Smooth muscle cell (in vitro differentiated cells): ENCODE data around the gene PBX1. TPM values are rescaled to one million over a fixed set of nuclear protein-coding genes. Genes with fewer than 3 reads are reported as not detected.

Experiments used
- DNase-seq: peaks from one replicate; lab custom pipeline; 2025; ENCODE audit not compliant: unreplicated experiment; lab: John Stamatoyannopoulos, UW
- H2AFZ ChIP-seq: fragments of 200-600 bp; sonication (generic); 2 replicates; pipeline ENCODE4 v1.6.0; 2016; ENCODE audit warnings: antibody characterized with exemption, low read depth, mild to moderate bottlenecking
- H3F3A ChIP-seq: fragments of 200-600 bp; sonication (generic); 2 replicates; pipeline ENCODE4 v1.6.0; 2017; ENCODE audit warnings: antibody characterized with exemption, low read depth
- H3K27ac ChIP-seq: fragments of 200-600 bp; sonication (generic); 2 replicates; pipeline ENCODE4 v1.5.1; 2016; ENCODE audit warnings: low read depth, mild to moderate bottlenecking
- H3K27me3 ChIP-seq: fragments of 200-600 bp; sonication (generic); 2 replicates; pipeline ENCODE4 v1.6.1; 2016; ENCODE audit warnings: low read depth, mild to moderate bottlenecking
- H3K36me3 ChIP-seq: fragments of 200-600 bp; sonication (generic); 2 replicates; pipeline ENCODE4 v1.5.1; 2016; ENCODE audit warnings: low read depth
- H3K4me1 ChIP-seq: fragments of 200-600 bp; sonication (generic); 2 replicates; pipeline ENCODE4 v1.5.1; 2016; ENCODE audit warnings: low read depth
- H3K4me2 ChIP-seq: fragments of 200-600 bp; sonication (generic); 2 replicates; pipeline ENCODE4 v1.6.0; 2016; ENCODE audit warnings: mild to moderate bottlenecking
- H3K4me3 ChIP-seq: fragments of 200-600 bp; sonication (generic); 2 replicates; pipeline ENCODE4 v1.5.1; 2016; ENCODE audit warnings: mild to moderate bottlenecking
- H3K79me2 ChIP-seq: fragments of 200-600 bp; sonication (generic); 2 replicates; pipeline ENCODE4 v1.6.0; 2016; ENCODE audit warnings: low read depth, mild to moderate bottlenecking
- H3K9ac ChIP-seq: fragments of 200-600 bp; sonication (generic); 2 replicates; pipeline ENCODE4 v1.6.0; 2016; ENCODE audit warnings: low read depth
- H3K9me3 ChIP-seq: fragments of 200-600 bp; sonication (generic); replicated peaks from 2 replicates; pipeline ENCODE4 v1.5.1; 2016; ENCODE audit warnings: low read depth
- H4K20me1 ChIP-seq: fragments of 200-600 bp; sonication (generic); 2 replicates; pipeline ENCODE4 v1.6.0; 2016; ENCODE audit warnings: low read depth
- WGBS: methylation state at CpG from one replicate; pipeline ENCODE4 v1.1.7; 2016; ENCODE audit warnings: low lambda C conversion rate; 5-methylcytosine and 5-hydroxymethylcytosine counted together
- polyA plus RNA-seq: library from polyadenylated mRNA; unstranded; fragments of >200 nt; fragmentation: Nextera tagmentation; extraction: Ambion mirVana; gene quantifications from 2 replicates; pipeline ENCODE4 v1.2.1, GENCODE V29; 2016
- total RNA-seq: library from RNA; depleted of rRNA; stranded (reverse); fragments of >200 nt; gene quantifications from 2 replicates; pipeline ENCODE4 v1.2.3, GENCODE V29; 2014
- TF ChIP-seq, protein P1 (sequence below): fragments of 200-600 bp; sonication (generic); IDR thresholded peaks from 2 replicates; pipeline ENCODE4 v1.5.1; 2017; ENCODE audit warnings: borderline replicate concordance, mild to moderate bottlenecking, antibody characterized with exemption; ENCODE audit not compliant: insufficient read depth, poor library complexity, severe bottlenecking

The PBX1 gene
- total and polyA plus RNA-seq, 2 experiments from 2014 or later: 8.1 to 70.8 TPM

DNA sequence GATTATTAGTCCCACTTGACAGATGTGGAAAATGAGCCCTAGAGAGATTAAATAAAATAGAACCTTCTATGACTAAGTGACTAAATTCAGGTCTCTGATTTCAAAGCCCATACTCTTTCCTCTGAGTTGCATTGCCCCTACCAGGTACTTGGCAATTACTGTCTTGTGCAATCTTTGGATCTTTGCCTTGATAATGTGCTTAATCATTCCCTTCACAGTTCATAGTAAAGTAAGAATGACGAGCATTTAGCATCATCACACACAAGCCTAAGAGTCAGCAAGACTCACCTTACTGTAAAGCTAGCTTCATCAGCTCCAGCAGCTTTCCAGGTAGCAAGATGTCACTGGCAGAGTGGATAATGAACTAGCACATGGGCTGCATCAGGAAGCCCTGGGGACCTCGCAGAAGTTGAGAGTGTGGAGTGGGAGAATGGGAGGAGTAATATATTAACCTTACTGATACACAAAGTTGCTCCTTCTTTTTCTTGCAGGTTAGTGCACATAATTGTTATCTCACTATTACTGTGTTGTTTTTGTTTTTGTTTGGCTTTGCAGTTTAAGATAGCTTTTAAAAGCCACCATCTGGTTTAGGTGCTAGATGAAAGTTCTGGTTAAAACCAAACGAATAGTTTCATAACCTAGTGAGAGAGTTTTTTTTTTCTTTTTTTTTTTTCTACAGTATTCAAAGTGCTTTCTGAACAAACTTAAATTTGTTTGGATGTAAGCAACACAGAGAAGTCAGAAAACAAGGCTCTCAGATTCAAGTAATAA is 71.8 kb downstream of the PBX1 start:
- H3K27ac ChIP-seq: no peak overlapping the region
- DNase-seq: no peak
- H3K36me3 ChIP-seq: no peaks in the 10 kb centered on the region
- peaks cover 17% of the 10 kb centered on the region for H3K4me1 ChIP-seq
- no peaks in the 10 kb centered on the region for H4K20me1 ChIP-seq
- H3F3A ChIP-seq: no peaks in the 10 kb centered on the region
- peaks cover 70% of the 10 kb centered on the region for H3K79me2 ChIP-seq
- no peak overlapping the region for H2AFZ ChIP-seq
- WGBS: 67% methylated on average over 3 of the region's 3 CpGs
- TF ChIP-seq, protein P1, sequence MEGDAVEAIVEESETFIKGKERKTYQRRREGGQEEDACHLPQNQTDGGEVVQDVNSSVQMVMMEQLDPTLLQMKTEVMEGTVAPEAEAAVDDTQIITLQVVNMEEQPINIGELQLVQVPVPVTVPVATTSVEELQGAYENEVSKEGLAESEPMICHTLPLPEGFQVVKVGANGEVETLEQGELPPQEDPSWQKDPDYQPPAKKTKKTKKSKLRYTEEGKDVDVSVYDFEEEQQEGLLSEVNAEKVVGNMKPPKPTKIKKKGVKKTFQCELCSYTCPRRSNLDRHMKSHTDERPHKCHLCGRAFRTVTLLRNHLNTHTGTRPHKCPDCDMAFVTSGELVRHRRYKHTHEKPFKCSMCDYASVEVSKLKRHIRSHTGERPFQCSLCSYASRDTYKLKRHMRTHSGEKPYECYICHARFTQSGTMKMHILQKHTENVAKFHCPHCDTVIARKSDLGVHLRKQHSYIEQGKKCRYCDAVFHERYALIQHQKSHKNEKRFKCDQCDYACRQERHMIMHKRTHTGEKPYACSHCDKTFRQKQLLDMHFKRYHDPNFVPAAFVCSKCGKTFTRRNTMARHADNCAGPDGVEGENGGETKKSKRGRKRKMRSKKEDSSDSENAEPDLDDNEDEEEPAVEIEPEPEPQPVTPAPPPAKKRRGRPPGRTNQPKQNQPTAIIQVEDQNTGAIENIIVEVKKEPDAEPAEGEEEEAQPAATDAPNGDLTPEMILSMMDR: no peak
- no peaks in the 10 kb centered on the region for H3K27me3 ChIP-seq
- no peak overlapping the region for H3K9ac ChIP-seq
- H3K4me2 ChIP-seq: no peak overlapping the region
- H3K9me3 ChIP-seq: no peaks in the 10 kb centered on the region
- no peak overlapping the region for H3K4me3 ChIP-seq

DNA sequence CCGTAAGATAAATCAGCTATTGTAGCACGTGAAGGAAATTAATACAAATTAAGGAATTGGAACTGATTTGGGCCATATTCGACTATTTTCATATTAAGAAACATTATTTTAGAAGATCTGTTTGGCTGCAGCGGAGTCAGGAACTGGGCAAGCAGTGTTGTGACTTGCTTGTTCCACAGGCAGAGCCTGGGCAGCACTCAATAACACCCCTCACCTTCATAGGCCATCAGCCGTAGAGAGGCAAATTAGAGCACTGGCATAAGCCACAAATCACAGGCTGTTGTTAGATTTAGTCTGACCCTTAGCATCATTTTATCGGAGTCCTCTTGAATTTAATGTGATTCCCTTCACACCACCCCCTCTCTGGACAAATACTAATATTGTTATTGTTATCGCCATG is 72.8 kb downstream of the PBX1 start:
- Histone ChIP-seq H3K27ac (no peak overlapping the region), H3K9ac (no peak overlapping the region), H3K36me3 (no peaks in the 10 kb centered on the region), H3F3A (no peaks in the 10 kb centered on the region), H3K4me3 (no peak overlapping the region), H3K79me2 (peaks cover 73% of the 10 kb centered on the region), H3K9me3 (no peaks in the 10 kb centered on the region), H2AFZ (no peak overlapping the region), H3K4me2 (no peak overlapping the region), H3K27me3 (no peaks in the 10 kb centered on the region), H3K4me1 (peaks cover 21% of the 10 kb centered on the region), H4K20me1 (no peaks in the 10 kb centered on the region)
- TF ChIP-seq, protein P1: no peak
- 79% methylated on average over 7 of the region's 7 CpGs for WGBS
- DNase-seq: no peak

DNA sequence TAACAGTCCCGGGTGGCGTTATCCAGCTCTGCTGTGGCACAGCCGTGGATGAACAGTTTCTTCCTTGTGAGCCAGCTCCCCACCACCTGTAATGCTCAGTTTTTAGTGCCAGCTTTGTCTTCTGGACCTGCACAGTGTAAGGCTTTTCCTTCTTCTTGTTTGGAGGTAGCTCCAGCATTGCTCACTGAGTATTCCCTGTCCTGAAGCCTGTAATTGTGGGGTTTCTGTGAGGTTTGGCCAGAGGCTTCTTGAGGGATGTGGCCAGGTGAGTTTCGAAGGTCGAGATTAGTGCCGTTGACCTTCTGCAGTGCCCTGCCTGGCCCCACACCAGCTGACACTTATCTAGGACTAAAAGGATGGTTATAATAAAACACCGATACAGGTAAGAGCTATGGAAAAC is 75.0 kb downstream of the PBX1 start:
- peaks cover 5% of the 10 kb centered on the region for H4K20me1 ChIP-seq
- no peaks in the 10 kb centered on the region for H3F3A ChIP-seq
- H3K79me2 ChIP-seq: peaks cover 74% of the 10 kb centered on the region

More for the DNA sequence above, 75.0 kb downstream of the PBX1 start:
- TF ChIP-seq, protein P1: no peak
- Histone ChIP-seq H3K9me3 (no peaks in the 10 kb centered on the region), H3K4me3 (no peak overlapping the region), H3K4me1 (peaks cover 33% of the 10 kb centered on the region), H3K4me2 (no peak overlapping the region), H3K36me3 (no peaks in the 10 kb centered on the region), H3K27ac (no peak overlapping the region), H2AFZ (no peak overlapping the region), H3K27me3 (no peaks in the 10 kb centered on the region), H3K9ac (no peak overlapping the region)
- DNase-seq: no peak
- 86% methylated on average over 7 of the region's 7 CpGs for WGBS
